Keratinocyte (primary cell): ENCODE data around the gene HCN1. TPM values are rescaled to one million over a fixed set of nuclear protein-coding genes. Genes with fewer than 3 reads are reported as not detected.

Experiments
- DNase-seq: peaks from one replicate; pipeline ENCODE4 v3.0.0-alpha.2; 2011; ENCODE audit warnings: low read depth, missing footprints, low spot score
- FAIRE-seq: peaks from 2 replicates; lab custom pipeline; 2011; peaks lifted over from hg19 to GRCh38; lab: Jason Lieb, UNC
- H2AFZ ChIP-seq: 2 replicates; pipeline ENCODE4 v1.6.0; 2012; ENCODE audit warnings: low read length, control low read depth, inconsistent platforms; ENCODE audit not compliant: control insufficient read depth
- H3K27ac ChIP-seq: 2 replicates; pipeline ENCODE4 v1.5.1; 2011; ENCODE audit warnings: low read length; ENCODE audit not compliant: control insufficient read depth, insufficient read depth
- H3K27me3 ChIP-seq: 3 replicates; pipeline ENCODE4 v1.6.0; 2011; ENCODE audit warnings: low read length; ENCODE audit not compliant: control insufficient read depth, insufficient read depth; ENCODE audit errors: extremely low read depth
- H3K36me3 ChIP-seq, 2 experiments: 2 replicates in 1 of 2; 3 replicates in 1 of 2; pipeline ENCODE4 v1.5.1; 2011; ENCODE audit warnings: low read length in 2 of 2, mild to moderate bottlenecking in 1 of 2; ENCODE audit not compliant: control insufficient read depth in 2 of 2, insufficient read depth in 2 of 2; ENCODE audit errors: extremely low read depth in 1 of 2
- H3K4me1 ChIP-seq: 3 replicates; pipeline ENCODE4 v1.5.1; 2011; ENCODE audit warnings: low read length; ENCODE audit not compliant: control insufficient read depth, insufficient read depth; ENCODE audit errors: extremely low read depth
- H3K4me2 ChIP-seq: 3 replicates; pipeline ENCODE4 v1.6.0; 2011; ENCODE audit warnings: low read depth, low read length; ENCODE audit not compliant: control insufficient read depth, insufficient read depth; ENCODE audit errors: extremely low read depth
- H3K4me3 ChIP-seq, 3 experiments: fragments of 200-600 bp in 1 of 3; sonication (generic) in 1 of 3; 2 replicates in 2 of 3; 3 replicates in 1 of 3; pipeline ENCODE4 v1.5.1; 2011 to 2016; ENCODE audit warnings: low read length in 3 of 3, mild to moderate bottlenecking in 3 of 3, control low read depth in 2 of 3, inconsistent platforms in 1 of 3, low read depth in 1 of 3, mixed read lengths in 1 of 3, mixed run types in 1 of 3, moderate library complexity in 1 of 3; ENCODE audit not compliant: control insufficient read depth in 2 of 3, insufficient read depth in 2 of 3; ENCODE audit errors: extremely low read depth in 1 of 3
- H3K79me2 ChIP-seq: 2 replicates; pipeline ENCODE4 v1.6.0; 2012; ENCODE audit warnings: low read length; ENCODE audit not compliant: control insufficient read depth, insufficient read depth
- H3K9ac ChIP-seq: 3 replicates; pipeline ENCODE4 v1.6.0; 2011; ENCODE audit warnings: low read length; ENCODE audit not compliant: control insufficient read depth, insufficient read depth; ENCODE audit errors: extremely low read depth
- H3K9me1 ChIP-seq: 3 replicates; pipeline ENCODE4 v1.6.0; 2011; ENCODE audit warnings: low read length; ENCODE audit not compliant: control insufficient read depth, insufficient read depth; ENCODE audit errors: extremely low read depth
- H3K9me3 ChIP-seq: 2 replicates; pipeline ENCODE4 v1.5.1; 2012; ENCODE audit warnings: low read depth, low read length; ENCODE audit not compliant: control insufficient read depth
- H4K20me1 ChIP-seq: 3 replicates; pipeline ENCODE4 v1.6.0; 2011; ENCODE audit warnings: low read length; ENCODE audit not compliant: control insufficient read depth, insufficient read depth; ENCODE audit errors: extremely low read depth
- EZH2 ChIP-seq: IDR thresholded peaks from one replicate; pipeline ENCODE4 v1.6.1; 2012; ENCODE audit warnings: inconsistent platforms, mild to moderate bottlenecking, low read length, moderate library complexity
- dilution Hi-C: fragments of 300-500 bp; cut with MboI; formaldehyde crosslinking; loops from one replicate; pipeline ENCODE4 v1.7.0; 2020; ENCODE audit warnings: low sequenced_read_pairs; ENCODE audit not compliant: extremely low pct_ligation_motif_present
- polyA plus RNA-seq, 5 experiments: library from polyadenylated mRNA; depleted of rRNA in 3 of 5; stranded (reverse) in 3 of 5; stranded (forward) in 1 of 5; unstranded in 1 of 5; fragments of >200 nt; gene quantifications; 1 replicate in 1 of 5; 2 replicates in 3 of 5; 3 replicates in 1 of 5; pipeline versions ENCODE4 v1.2.1 to v1.2.3, GENCODE V29; 2011 to 2012; ENCODE audit warnings: missing spikeins in 2 of 5, low read depth in 1 of 5, low replicate concordance in 1 of 5
- TF ChIP-seq, protein P1 (sequence below), 3 experiments: IDR thresholded peaks in 1 of 3; conservative IDR thresholded peaks in 1 of 3; optimal IDR thresholded peaks in 1 of 3; 2 replicates in 2 of 3; 3 replicates in 1 of 3; pipeline versions ENCODE3 to v1.5.1; 2011; ENCODE audit warnings: low read length in 3 of 3, mild to moderate bottlenecking in 3 of 3, moderate library complexity in 2 of 3, control low read depth in 1 of 3, inconsistent platforms in 1 of 3; ENCODE audit not compliant: insufficient read depth in 2 of 3; ENCODE audit errors: extremely low read depth in 1 of 3

The HCN1 gene
- polyA plus RNA-seq, 1 donor (not counting 4 experiments of a cell fraction or from before 2014, with no cell fraction given), result not detected

DNA sequence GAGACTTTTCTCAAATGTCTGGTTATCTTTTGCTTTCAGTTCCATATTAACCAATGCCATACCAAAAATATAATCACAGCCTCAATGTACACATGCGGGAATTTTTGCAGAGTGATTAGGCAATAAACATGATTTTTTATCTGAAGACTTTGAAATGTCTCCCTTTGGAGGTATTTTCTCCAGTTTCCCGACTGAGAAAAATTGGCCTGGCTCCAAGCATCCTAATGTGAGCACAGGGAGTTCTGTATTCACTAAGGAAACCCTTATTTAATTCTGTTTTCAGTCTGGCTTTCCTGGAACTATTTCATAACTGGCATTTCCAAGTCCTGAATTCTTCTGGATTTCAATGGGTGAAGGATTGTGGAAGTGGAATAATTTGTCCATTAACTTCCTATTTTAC is 8.5 kb downstream of the HCN1 start:
- H2AFZ ChIP-seq, result no peak overlapping the region
- no peaks in the 10 kb centered on the region for H3K4me1 ChIP-seq
- no peaks in the 10 kb centered on the region for H3K9me3 ChIP-seq
- no peak overlapping the region for H3K27ac ChIP-seq
- H3K9me1 ChIP-seq, result no peaks in the 10 kb centered on the region
- H3K79me2 ChIP-seq, result no peaks in the 10 kb centered on the region
- H3K4me3 ChIP-seq, result no peak overlapping the region
- dilution Hi-C loops, result no loop called here
- no peak overlapping the region for H3K9ac ChIP-seq
- TF ChIP-seq, protein P1, sequence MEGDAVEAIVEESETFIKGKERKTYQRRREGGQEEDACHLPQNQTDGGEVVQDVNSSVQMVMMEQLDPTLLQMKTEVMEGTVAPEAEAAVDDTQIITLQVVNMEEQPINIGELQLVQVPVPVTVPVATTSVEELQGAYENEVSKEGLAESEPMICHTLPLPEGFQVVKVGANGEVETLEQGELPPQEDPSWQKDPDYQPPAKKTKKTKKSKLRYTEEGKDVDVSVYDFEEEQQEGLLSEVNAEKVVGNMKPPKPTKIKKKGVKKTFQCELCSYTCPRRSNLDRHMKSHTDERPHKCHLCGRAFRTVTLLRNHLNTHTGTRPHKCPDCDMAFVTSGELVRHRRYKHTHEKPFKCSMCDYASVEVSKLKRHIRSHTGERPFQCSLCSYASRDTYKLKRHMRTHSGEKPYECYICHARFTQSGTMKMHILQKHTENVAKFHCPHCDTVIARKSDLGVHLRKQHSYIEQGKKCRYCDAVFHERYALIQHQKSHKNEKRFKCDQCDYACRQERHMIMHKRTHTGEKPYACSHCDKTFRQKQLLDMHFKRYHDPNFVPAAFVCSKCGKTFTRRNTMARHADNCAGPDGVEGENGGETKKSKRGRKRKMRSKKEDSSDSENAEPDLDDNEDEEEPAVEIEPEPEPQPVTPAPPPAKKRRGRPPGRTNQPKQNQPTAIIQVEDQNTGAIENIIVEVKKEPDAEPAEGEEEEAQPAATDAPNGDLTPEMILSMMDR (optimal IDR thresholded peaks at IDR 0.05 in 1 of 3, IDR thresholded peaks at IDR 0.05 in 1 of 3, conservative IDR thresholded peaks at IDR 0.05 in 1 of 3; ENCODE audit: extremely low read depth in 1 of 3, insufficient read depth in 2 of 3, low read length in 3 of 3), result no peak
- TF ChIP-seq EZH2, result no peak
- DNase-seq (no peak), FAIRE-seq (no peak)
- H3K4me2 ChIP-seq, result no peak overlapping the region
- H4K20me1 ChIP-seq, result no peaks in the 10 kb centered on the region
- no peaks in the 10 kb centered on the region for H3K27me3 ChIP-seq
- H3K36me3 ChIP-seq, result no peaks in the 10 kb centered on the region

DNA sequence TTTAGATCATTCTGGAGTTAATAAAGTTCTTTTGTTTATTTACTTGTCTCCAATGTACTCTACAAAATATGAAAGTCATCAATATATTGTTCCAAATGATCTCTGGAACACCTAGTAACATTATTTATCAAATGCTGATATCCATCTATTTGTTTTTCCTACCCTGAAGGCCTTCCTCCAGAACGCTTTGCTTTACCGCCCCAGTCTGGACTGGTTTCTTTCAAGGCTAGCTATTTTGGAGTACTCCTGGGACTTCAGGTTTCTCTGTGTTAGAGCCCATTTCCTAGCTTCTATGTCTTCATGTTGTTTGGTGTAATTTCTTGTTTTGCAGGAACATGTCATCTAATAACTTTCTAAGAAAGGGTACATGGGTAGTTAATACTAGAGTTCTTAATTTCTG is 9.6 kb downstream of the HCN1 start:
- H2AFZ ChIP-seq, result no peak overlapping the region
- DNase-seq (no peak), FAIRE-seq (no peak)
- H3K36me3 ChIP-seq, result no peaks in the 10 kb centered on the region
- no peaks in the 10 kb centered on the region for H3K4me1 ChIP-seq
- H3K9me1 ChIP-seq, result no peaks in the 10 kb centered on the region
- no peaks in the 10 kb centered on the region for H3K9me3 ChIP-seq
- no peaks in the 10 kb centered on the region for H3K27me3 ChIP-seq
- H3K9ac ChIP-seq, result no peak overlapping the region
- H3K27ac ChIP-seq, result no peak overlapping the region
- no peaks in the 10 kb centered on the region for H4K20me1 ChIP-seq
- dilution Hi-C loops, result no loop called here
- TF ChIP-seq, protein P1 (optimal IDR thresholded peaks at IDR 0.05 in 1 of 3, IDR thresholded peaks at IDR 0.05 in 1 of 3, conservative IDR thresholded peaks at IDR 0.05 in 1 of 3; ENCODE audit: extremely low read depth in 1 of 3, insufficient read depth in 2 of 3, low read length in 3 of 3), result no peak
- no peak for TF ChIP-seq EZH2
- no peak overlapping the region for H3K4me3 ChIP-seq
- no peak overlapping the region for H3K4me2 ChIP-seq
- H3K79me2 ChIP-seq, result no peaks in the 10 kb centered on the region
